Stimulated activated CD4-positive, alpha-beta T cell treated with anti-CD3 and anti-CD28 coated beads, Interleukin-1b, Interleukin-23, amount 100 ng/mL, for 4 hours (primary cell): ENCODE data around the gene PRDM10.
"Not testable (repeated sequence)": the region's sequence is repeated elsewhere in the genome, so short reads cannot be mapped to it uniquely, and the experiment has no call there.

Experiments used
- DNase-seq, 2 donors: peaks; one replicate each; pipeline ENCODE4 v3.0.0-alpha.2; 2020; ENCODE audit warnings: low read depth in 2 of 2

Gene PRDM10

DNA sequence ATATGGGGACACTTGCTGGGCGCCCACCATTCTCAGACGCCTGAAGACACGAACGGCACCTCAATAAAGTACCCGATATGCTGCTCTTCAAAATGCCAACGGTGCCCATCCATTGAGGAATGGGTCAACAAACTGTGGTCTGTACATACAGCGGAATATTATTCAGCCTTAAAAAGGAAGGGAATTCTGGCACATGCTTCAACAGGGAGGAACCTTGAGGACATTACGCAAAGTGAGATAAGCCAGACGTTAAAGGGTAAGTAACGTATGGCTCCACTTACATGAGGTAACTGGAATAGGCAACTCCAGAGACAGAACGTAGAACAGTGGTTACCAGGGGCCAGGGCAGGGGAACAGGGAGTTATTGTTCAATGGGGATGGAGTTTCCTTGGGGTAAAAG is 28.0 kb downstream of the PRDM10 start:
- DNase-seq: no peak

DNA sequence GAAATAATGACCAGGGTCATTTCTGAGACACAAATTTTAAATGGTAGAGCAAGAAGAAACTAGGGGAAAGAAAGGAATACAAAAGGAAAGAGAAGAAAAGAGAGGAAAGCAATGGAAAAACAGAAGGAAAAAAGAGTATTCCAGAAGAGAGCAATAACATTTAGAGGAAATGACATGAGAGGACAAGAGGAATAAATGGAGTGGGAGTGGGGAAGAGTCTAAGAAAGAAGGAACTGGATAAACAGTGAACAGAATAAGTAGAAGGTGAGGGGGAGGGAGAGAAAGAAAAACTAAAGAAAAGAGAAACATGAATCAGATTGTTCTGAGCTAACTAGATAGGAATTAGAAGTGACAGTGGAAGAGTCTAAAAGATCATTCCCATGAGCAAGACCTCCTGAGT is 28.4 kb downstream of the PRDM10 start:
- no peak for DNase-seq

DNA sequence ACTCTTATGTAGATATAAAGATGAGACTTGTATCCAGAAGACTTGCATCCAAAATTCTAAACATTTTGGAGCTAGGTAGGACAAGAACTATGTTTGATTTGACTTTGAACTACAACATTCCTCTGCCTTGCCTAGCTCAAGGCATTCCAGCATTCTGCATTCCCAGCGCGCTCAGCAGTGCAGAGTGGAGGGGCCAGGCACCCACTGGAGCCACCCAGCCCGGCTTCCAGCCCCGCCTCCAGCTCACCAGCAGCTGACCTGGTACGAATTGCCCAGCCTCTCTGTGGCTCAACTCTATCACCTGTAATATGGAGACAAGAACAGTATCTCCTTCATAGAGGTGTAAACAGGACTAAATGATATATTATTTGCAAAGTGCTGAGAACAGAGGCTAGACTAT is 28.8 kb downstream of the PRDM10 start:
- no peak for DNase-seq

DNA sequence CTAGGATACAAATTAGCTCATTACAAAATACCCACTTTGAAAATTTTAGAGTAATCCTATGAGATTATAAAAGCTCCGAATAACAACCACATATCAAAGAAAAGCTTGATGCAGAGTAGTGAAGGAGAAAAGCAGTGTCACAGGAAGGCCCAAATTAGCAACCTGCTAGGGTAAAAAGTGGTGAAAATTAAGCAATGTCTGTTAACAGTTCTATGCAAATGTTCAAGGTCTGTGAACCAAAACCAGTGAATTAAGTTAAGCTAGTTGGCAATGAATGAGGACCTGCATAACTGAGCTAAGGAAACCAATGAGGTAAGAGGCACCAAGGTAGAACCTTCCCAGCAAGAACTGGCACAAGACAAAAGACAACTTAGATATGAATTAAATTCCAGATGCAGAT is 29.6 kb downstream of the PRDM10 start:
- no peak for DNase-seq

DNA sequence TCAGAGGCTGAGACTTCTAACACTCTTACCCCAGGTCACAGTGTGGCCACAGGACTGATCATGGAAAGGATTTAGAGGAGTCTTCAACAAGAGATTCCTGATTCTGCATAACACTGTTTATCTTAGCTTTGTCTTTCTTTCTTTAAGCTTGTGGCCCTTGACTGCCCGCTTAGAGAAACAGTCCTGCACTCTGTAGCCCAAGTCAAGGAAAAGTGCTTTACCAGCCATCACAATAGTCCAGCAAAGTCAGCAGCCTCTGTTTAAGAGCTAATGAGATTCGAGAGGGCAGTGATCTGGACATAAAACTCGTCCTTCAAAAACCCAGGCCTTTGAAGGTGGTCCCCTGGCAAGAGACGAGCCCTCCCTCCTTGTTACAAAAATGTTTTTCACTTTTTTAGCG is 30.0 kb downstream of the PRDM10 start:
- no peak for DNase-seq

DNA sequence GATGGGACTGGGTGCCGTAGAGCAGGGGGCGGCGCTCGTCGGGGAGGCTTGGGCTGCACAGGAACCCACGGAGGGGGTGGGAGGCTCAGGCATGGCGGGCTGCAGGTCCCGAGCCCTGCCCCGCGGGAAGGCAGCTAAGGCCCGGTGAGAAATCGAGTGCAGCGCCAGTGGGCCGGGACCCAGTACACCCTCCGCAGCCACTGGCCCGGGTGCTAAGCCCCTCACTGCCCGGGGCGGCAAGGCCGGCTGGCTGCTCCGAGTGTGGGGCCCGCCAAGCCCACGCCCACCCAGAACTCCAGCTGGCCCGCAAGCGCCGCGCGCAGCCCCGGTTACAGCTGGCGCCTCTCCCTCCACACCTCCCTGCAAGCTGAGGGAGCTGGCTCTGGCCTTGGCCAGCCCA is 30.8 kb downstream of the PRDM10 start:
- DNase-seq: not testable (repeated sequence)

DNA sequence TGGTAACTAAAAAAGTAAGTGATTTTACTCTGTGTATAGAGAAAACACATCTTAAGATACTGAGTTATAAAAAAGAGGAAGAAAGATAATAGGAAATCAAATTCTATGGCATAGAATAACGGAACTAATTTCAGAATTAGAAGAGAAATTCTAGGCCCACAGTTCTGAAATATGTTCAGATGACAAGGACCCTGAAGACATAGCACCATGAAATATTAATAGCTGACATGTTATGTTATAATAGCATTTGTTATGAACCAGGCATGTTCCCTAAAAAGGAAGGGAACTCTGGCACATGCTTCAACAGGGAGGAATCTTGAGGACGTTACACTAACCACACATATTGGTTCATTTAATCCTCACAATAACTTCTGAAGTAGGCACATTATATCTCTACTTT is 32.7 kb downstream of the PRDM10 start:
- DNase-seq: no peak

DNA sequence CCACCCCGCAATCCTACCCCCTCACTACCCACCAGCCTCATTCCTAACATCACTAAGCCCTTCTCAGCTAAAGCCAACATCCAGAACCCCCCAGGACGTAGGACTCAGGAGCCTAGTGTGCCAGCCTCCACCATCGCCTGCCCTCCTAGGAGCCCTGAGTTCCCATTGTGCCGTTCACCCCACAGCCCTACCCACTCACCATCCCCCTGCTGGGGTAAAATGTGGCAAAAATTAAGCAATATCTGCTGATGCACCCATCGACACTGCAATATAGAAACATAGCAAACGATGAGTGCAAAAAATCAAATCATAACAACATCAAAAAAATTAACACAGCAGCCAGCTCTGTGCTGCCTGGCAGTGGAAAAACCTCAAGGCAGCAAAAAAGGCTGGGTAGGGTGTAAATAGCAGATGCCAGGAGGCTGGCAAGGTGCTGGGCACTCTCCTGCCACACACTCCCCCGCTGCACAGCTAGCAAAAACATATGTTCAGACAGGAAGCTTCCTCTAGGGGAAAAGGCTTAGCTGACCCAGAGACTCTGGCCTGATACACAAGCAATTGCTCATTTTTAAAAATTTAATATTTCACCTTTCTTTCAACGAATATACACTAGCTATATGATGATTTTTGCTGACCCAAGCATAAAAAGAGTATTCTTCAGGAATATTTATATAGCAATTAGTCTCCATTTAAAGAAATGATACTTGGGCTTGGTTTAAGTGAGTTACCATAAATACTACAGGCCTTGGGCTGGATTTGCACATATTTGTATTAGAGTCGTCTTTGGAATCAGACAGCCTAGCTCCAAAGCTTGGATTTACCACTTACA is 33.8 kb downstream of the PRDM10 start:
- no peak for DNase-seq

DNA sequence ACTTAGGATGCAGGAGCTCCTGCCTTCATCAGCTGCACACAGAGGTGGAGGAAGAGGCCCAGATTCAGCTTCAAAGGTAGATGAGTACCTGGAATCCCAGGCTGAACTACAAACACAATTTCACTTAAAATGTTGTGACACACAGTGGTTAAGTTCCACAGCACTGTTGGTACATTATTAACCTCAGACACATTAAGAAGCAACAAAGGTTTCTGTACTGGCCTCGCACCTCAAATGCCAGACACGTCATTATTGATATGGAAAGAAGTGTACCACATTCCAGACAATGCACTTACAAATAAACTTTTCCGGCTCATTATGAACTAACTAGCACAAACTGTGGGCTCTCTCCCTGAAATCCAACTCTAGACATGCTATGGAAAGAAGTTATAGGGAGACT is 34.6 kb downstream of the PRDM10 start:
- DNase-seq: no peak

DNA sequence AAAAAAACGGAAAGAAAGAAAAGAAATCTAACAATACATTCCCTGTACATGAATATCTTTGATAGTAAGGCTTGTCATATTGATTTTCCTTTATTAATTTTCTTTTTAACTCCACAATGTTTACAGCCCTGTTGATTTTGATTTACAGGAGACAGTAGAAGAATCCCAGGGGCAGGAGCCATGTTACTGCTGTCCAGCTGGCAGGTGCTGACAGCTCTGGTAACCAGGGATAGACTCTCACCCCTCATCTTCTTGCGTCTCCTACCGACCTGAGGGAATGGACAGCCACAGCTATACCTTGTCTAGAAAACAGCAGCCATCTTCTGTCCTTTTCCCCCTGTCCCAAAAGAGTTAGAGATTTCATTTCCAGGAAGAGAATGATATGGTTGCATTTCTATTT is 37.4 kb downstream of the PRDM10 start:
- no peak for DNase-seq

DNA sequence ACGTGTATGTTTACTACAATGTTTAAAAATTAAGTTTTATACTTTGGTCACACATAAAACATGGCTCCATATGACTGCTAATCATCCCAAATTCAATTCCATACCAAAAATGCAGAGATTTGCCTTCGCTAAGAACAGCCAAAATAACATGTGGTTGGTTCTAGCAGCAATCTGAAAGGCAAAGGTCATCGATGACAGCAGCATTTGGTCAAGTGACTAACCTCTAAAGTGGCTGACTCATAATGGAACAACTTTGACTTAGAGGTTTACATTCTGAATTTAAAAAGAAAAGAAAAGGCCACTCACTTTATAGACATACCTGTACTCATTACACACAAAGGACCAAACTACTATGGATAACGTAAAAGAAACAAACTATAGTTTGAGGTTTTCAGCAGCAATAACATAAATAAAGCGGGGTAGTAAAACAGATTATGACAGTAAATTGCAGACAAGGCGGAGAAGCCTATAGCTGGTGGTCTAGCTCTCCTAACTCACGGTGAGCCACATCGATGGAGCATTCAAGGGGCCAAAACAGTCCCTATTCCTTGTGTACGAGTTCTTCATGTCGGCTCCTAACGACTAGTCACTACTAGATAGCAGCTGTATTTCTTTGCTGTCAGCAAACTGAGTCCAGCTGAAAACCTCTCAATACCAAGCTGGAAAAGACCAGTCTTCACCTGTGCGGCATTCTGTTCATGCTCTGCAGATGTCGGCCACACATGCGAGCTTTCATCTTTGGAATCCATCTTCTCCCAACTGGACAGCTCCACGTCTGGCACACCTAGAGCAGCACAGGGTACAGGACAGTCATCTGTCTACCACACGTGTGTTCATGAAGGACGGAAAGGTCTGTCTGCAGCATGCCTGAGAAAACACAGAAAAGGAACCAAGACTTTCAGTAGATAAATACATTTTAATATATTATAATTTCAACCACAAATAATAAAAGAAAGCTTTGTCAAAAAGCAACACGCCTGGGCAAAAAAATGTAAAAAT is 42.1 kb downstream of the PRDM10 start:
- DNase-seq: no peak

DNA sequence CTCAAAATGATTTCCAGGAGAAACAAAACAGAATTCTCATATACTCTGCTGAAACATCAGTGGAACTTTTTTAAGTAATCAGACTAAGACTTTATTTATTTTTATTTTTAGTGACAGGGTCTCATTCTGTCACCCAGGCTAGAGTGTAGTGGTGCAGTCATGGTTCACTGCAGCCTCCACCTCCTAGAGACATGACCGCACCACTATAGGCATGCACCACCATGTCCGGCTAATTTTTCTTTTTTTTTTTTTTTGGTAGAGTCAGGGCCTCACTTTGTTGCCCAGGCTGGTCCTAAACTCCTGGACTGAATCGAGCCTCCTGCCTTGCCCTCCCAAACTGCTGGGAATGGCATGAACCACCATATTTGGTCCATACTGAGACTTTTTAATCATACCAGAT is 42.9 kb downstream of the PRDM10 start:
- no peak for DNase-seq

DNA sequence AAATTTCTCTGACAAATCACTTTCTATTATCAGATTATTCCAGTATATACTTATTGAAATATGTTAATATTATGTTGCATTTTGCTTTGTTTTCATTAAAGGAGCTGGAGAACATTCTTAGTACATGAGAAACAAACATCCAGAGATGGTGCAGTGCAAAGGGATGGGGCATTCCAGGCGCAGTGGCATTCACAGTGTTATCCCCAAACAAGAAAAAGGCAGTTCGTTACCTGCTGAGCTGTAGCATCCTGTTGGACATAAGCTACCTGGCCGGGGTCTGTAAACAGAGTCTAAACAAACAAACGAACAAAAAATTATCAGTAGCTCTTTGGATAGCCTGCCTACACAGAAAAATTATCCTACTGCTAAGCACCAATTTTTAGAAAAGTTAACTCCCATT is 47.4 kb downstream of the PRDM10 start:
- no peak for DNase-seq

DNA sequence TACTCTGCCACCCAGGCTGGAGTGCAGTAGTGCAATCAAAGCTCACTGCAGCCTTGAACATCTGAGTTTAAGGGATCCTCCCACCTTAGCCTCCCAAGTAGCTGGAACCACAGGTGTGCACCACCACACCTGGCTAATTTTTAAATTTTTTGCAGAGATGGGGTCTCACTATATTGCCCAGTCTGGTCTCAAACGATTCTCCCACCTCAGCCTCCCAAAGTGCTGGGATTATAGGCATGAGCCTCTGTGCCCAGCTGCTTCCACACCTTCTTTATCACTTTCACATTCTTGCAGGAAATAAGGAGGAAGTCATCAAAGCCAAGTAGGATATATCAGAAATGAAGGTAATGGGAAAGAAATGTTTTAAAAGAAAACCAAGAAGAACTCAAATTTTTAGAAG is 47.9 kb downstream of the PRDM10 start:
- DNase-seq: not testable (repeated sequence)

DNA sequence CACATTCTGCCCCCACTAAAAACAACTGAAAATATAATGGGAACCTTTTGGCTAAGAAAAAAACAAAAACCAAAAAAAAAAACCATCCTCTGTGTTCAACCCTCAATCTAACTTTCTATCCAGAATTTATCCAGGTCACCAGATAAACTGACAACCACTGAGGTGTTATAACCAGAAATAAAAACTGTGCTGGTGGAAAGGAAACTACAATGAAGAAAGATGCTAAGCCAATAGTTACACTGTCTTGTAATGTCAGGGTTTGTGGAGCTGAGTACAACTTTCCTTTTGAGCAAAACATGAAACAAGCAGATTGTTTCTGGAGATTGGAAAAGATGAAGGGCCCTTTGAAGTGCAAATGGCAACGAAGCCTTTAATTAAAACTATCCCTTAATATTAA is 50.8 kb downstream of the PRDM10 start:
- no peak for DNase-seq

DNA sequence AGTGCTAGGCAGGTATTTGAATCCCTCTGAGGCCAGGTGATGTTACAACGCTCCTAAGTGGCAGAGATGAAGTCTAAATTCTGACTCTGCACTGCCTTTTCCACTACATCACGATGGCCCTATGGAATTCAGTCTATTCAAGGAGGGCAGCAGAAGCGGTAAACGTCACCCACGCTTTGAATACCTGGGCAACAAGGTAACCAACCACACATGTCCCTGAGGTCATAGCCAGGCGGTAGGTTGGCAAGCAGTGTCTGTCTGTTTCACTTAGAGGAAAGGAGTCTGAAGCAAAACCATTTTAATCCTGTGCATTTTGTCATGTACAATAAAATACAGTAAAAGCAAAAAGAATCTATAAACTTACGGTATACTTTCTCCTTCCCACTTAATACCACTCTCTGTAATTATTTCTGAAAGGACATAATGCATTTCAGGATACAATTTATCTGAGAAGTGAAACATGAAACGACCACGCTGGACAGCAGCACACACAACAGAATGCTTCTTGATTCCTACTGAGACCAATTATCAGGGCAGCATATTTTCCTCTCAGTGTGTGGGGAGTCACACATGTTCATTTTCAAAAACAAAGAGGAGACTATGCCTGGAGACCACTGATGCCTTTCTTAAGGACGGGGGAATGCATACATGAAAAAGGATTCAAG is 51.3 kb downstream of the PRDM10 start:
- DNase-seq: no peak

DNA sequence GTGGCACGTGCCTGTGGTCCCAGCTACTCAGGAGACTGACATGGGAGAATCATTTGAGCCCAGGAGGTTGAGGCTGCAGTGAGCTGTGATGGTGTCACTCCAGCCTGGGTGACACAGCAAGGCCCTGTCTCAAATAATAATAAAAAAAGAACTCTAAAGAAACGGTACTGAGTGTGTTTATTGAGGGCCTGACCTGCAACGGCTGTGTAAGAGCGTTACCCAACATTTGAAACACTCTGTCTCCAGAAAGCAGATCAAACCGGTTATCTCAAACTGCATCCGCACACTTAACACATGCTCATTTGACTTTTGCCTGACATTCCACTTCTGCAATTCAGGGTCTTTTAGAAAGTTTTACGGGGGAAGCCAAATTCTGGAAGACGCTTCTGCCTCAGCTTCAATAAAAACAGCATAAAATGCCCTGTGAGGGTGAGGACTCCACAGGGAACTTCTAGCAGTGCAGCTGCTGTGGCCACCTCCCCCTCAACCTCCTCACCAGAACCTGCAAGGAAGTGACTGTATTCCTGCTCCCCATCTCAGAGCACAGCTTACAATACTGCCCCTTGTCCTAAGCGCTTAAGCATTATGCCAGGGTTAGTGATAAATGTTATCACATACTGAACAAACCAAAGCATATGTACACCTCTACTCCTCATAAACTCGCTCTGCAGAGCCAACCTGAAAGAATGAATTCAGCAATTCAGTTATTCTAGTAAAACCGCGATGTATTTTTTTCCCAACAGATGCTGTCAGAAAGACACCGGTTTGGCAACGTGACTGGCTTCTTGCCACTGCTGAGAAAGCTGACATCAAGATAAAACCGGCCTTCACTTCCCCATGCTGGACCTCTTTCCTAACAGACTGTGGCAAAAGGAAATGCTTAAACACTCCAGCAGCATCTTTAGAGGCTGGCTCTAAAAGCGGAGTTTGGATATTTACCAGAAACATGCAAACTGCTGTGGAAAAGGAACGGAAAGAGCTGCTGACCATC is 52.2 kb downstream of the PRDM10 start:
- no peak for DNase-seq

DNA sequence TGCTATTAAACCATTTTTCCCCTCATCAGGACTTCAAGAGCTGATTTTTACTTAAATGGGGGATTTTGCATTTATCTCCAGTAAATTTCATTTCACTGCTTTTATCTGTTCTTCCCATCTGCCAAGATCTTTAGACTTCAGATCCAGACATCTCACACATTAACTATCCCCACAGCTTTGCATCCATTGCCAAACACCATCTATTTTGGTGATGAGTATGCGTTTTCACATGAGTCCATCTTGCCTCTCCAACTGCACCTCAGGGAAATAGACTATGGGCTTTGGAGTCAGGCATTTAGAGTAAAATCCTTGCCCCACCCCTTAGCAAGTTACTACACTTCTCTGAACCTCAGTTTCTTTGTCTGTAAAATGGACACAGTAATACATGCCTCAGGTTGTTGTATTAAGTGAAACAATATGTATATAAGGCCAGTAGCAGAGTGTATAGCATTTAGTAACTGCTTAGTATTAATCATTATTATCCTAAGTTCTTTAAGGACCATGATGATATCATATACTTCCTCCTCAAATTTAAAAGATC is 53.6 kb downstream of the PRDM10 start:
- DNase-seq: no peak

DNA sequence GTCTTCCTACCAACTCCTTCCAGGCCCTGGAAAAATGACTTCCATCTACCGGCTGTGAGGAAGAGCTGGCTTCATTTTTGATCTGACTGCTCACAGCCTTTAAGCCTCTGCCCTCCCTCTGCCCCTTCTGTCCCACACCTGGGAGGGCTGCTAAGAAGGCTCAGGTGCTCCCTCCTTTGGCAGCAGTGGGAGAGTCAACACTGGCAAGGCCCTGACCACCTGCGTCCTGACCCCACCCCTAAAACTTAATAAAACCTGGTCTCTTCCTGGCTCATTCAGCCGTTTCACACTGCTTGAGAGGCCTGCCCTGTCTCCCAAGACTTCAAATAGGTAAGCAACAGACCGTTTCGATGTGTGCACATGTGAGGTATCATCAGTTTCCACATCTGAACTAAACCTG is 55.2 kb downstream of the PRDM10 start:
- no peak for DNase-seq

DNA sequence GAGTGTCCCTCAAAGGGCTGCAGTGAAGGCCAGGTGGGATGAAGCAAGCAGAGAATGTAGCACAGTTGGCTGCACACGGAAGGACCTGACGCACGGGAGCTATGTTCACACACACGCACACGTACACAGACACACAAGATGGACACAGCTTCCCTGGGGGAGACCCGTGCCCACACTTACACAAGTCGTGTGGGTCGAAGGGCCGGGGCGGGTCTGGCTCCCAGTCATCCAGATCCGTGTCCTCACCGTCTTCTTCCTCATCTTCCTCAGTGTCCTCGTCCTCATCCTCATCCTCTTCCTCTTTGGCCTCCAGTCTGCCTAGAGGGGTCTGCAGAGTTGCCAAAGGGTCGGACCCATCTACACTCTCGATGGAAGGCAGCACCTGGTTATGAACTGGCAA is 55.7 kb downstream of the PRDM10 start:
- DNase-seq: no peak

DNA sequence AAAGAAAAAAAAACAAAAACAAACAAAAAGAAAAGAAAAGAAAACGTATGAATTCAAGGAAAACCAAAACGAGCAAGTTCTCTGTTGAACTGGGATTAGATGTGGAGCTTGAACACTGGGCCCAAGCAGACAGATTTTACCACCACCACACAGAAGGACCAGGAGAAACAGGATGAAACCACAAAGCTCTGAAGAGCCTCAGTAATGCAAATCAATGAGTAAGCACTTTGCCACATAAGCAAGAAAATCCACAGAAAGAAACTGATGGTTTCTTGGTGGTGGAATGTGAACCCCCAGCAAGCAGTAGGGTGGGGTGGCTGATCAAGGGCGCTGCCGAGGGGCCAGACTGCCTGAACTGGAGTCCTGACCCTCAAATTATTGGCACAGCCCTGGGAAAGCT is 56.4 kb downstream of the PRDM10 start:
- DNase-seq: no peak
